ENCODE measurements around the gene ZBTB8A. TPM values are rescaled to one million over a fixed set of nuclear protein-coding genes. Genes with fewer than 3 reads are reported as not detected.
A peak's percentile ranks its signal among the peaks of the same experiment; 100 is the strongest.
"Not testable (repeated sequence)": the region's sequence is repeated elsewhere in the genome, so short reads cannot be mapped to it uniquely, and the experiment has no call there.

Gene ZBTB8A
- total RNA-seq, 4 donors from 2014 or later: 2.4 to 6.1 (median 2.8) TPM

GRCh38 chr1:32623775-32624174, 84.5 kb downstream of the ZBTB8A start:
- DNase-seq: no peak
- no peak for TF ChIP-seq CTCF (IDR thresholded peaks at IDR 0.05)
- no peak for TF ChIP-seq POLR2A (IDR thresholded peaks at IDR 0.05)
- 71% methylated on average over 5 of the region's 5 CpGs for WGBS, 2 donors
- no peak overlapping the region for H3K4me3 ChIP-seq
- H3K9me3 ChIP-seq: no peaks in the 10 kb centered on the region
- H3K36me3 ChIP-seq: peaks cover 0 to 71% (median 6%) of the 10 kb centered on the region in 3 donors
- H3K4me1 ChIP-seq: no peaks in the 10 kb centered on the region
- H3K27me3 ChIP-seq: no peaks in the 10 kb centered on the region
- intact Hi-C loops (cut with DNase I): no loop called here
- H3K27ac ChIP-seq: no peak overlapping the region

- Histone ChIP-seq H3K9me3 (no peaks in the 10 kb centered on the region), H3K27me3 (no peaks in the 10 kb centered on the region), H3K4me3 (no peak overlapping the region), H3K4me1 (no peaks in the 10 kb centered on the region), H3K36me3 (peaks cover 4 to 83% (median 6%) of the 10 kb centered on the region in 3 donors), H3K27ac (no peak overlapping the region)
- intact Hi-C loops (cut with DNase I): no loop called here
- WGBS, 2 donors: 100% methylated on average over 1 of the region's 1 CpG
- DNase-seq: no peak
- no peak for TF ChIP-seq POLR2A (IDR thresholded peaks at IDR 0.05)
- TF ChIP-seq CTCF (IDR thresholded peaks at IDR 0.05): no peak
These were observed 86.9 kb downstream of the ZBTB8A start for GRCh38 chr1:32626176-32626575.

- H3K4me3 ChIP-seq: no peak overlapping the region
- no peaks in the 10 kb centered on the region for H3K4me1 ChIP-seq
- no peaks in the 10 kb centered on the region for H3K9me3 ChIP-seq
- 78 to 83% methylated on average over 9 of the region's 11 CpGs for WGBS, 2 donors
- peak overlapping the region in 1 of 4 donors; percentile 55 for H3K27ac ChIP-seq
- H3K36me3 ChIP-seq: peaks cover 4 to 91% (median 6%) of the 10 kb centered on the region in 3 donors
- no peak for DNase-seq
- intact Hi-C loops (cut with DNase I): no loop called here
- TF ChIP-seq CTCF (IDR thresholded peaks at IDR 0.05): no peak
- no peak for TF ChIP-seq POLR2A (IDR thresholded peaks at IDR 0.05)
- H3K27me3 ChIP-seq: no peaks in the 10 kb centered on the region
These were observed 88.5 kb downstream of the ZBTB8A start for GRCh38 chr1:32627596-32628162.

GRCh38 chr1:32630173-32630572, 90.9 kb downstream of the ZBTB8A start:
- H3K4me1 ChIP-seq; intact Hi-C loops (cut with DNase I); DNase-seq; H3K27me3 ChIP-seq; H3K4me3 ChIP-seq; H3K27ac ChIP-seq; H3K9me3 ChIP-seq: not testable (repeated sequence)
- H3K36me3 ChIP-seq: peaks cover 4 to 90% (median 6%) of the 10 kb centered on the region in 3 donors
- 96 to 98% methylated on average over 4 of the region's 4 CpGs for WGBS, 2 donors

- Histone ChIP-seq H3K9me3 (no peaks in the 10 kb centered on the region), H3K4me3 (no peak overlapping the region), H3K36me3 (peaks cover 4 to 64% (median 6%) of the 10 kb centered on the region in 3 donors), H3K27ac (no peak overlapping the region), H3K27me3 (no peaks in the 10 kb centered on the region), H3K4me1 (peaks cover 0 to 18% (median 2%) of the 10 kb centered on the region in 3 donors)
- TF ChIP-seq POLR2A (IDR thresholded peaks at IDR 0.05) (no peak), CTCF (IDR thresholded peaks at IDR 0.05) (no peak)
- 73 to 93% methylated on average over 2 of the region's 2 CpGs for WGBS, 2 donors
- intact Hi-C loops (cut with DNase I): no loop called here
- no peak for DNase-seq
These were observed 93.6 kb downstream of the ZBTB8A start for GRCh38 chr1:32632829-32633228.
